Right atrium auricular region (tissue), 2 donors: ENCODE results near the gene HOXB9. TPM values are rescaled to one million over a fixed set of nuclear protein-coding genes. Genes with fewer than 3 reads are reported as not detected.

Experiments
- DNase-seq: peaks from one replicate; pipeline ENCODE4 v3.0.0-alpha.2; 2019; ENCODE audit warnings: low spot score
- H3K27ac ChIP-seq, 2 donors: fragments of 200-600 bp; sonication (generic); 1 replicate in 1 of 2; 2 replicates in 1 of 2; pipeline ENCODE4 v1.5.1; 2016 to 2019
- H3K27me3 ChIP-seq, 2 donors: fragments of 200-600 bp; sonication (generic); one replicate each; pipeline versions ENCODE4 v1.5.1 to v1.6.0; 2017 to 2019
- H3K36me3 ChIP-seq: fragments of 200-600 bp; sonication (generic); one replicate; pipeline ENCODE4 v1.5.1; 2016
- H3K4me1 ChIP-seq, 2 donors: fragments of 200-600 bp; sonication (generic); one replicate each; pipeline versions ENCODE4 v1.5.1 to v1.6.0; 2017 to 2019
- H3K4me3 ChIP-seq, 2 donors: fragments of 200-600 bp; sonication (generic); 1 replicate in 1 of 2; 2 replicates in 1 of 2; pipeline ENCODE4 v1.5.1; 2017 to 2019; ENCODE audit warnings: mild to moderate bottlenecking in 1 of 2, moderate library complexity in 1 of 2
- H3K9me3 ChIP-seq, 2 donors: fragments of 200-600 bp; sonication (generic); one replicate each; pipeline ENCODE4 v1.5.1; 2019
- microRNA counts, 2 donors: library from miRNA; unstranded; fragments of <30 nt; microRNA quantifications; one replicate each; lab custom pipeline; 2016 to 2017
- microRNA-seq, 2 donors: library from miRNA; unstranded; fragments of <30 nt; microRNA quantifications; one replicate each; pipeline ENCODE4, GENCODE V29; 2016 to 2017; ENCODE audit warnings: borderline number of aligned reads in 2 of 2, borderline replicate concordance in 1 of 2
- total RNA-seq, 2 donors: library from RNA; depleted of rRNA; stranded (reverse); fragments of >200 nt; gene quantifications; one replicate each; pipeline ENCODE4 v1.1.0, GENCODE V29; 2016
- TF ChIP-seq, protein P1 (sequence below), 2 donors: fragments of 200-600 bp; sonication (generic); IDR thresholded peaks; one replicate each; pipeline ENCODE4 v1.5.1; 2019; ENCODE audit warnings: antibody characterized with exemption in 2 of 2

HOXB9 gene
- total RNA-seq, 2 donors from 2014 or later = not detected

DNA sequence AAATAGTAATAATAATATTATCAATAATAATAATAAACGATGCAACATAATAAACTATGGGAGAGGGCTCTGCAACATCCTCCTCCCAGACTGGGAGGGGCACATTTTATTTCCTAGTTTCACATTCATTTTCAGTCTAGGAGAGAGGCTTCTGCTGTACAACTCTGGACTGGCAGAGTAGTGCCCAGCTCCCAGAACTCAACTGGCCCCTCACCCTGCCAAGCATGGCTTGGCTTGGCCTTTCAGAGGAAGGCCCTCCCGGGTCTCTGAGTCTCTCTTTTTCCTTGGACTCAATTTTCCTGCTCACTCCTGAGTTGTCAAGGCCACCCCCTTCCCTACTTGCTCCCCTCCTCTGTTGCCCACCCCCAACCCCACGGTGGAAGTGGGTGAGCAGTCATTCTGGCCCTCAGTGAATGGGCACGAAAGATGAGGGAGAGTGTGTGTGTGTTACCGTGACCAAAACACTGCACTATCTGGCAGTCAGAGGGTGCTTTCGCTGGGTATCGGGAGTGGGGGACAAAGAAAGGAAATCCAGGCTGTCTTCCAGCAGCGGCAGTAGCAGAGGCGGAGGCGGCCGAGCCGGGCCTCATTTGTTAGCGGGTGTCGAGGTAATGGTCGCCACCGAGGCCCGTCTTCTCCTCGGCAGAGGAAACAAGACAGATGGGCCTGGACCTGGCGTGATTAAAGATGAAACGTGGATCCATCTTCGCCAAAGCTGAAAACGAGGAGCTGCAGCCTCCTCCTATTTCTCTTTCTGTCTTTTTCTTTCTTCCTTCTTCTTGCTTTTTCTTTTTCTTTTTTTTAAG, 50.3 kb downstream of the HOXB9 start:
- Histone ChIP-seq H3K4me3 (no peak overlapping the region), H3K9me3 (no peaks in the 10 kb centered on the region), H3K4me1 (peaks cover 0 to 13% of the 10 kb centered on the region in 2 donors), H3K27ac (no peak overlapping the region), H3K36me3 (no peaks in the 10 kb centered on the region), H3K27me3 (peaks cover 21 to 43% of the 10 kb centered on the region in 2 donors)
- DNase-seq = no peak
- TF ChIP-seq, protein P1, sequence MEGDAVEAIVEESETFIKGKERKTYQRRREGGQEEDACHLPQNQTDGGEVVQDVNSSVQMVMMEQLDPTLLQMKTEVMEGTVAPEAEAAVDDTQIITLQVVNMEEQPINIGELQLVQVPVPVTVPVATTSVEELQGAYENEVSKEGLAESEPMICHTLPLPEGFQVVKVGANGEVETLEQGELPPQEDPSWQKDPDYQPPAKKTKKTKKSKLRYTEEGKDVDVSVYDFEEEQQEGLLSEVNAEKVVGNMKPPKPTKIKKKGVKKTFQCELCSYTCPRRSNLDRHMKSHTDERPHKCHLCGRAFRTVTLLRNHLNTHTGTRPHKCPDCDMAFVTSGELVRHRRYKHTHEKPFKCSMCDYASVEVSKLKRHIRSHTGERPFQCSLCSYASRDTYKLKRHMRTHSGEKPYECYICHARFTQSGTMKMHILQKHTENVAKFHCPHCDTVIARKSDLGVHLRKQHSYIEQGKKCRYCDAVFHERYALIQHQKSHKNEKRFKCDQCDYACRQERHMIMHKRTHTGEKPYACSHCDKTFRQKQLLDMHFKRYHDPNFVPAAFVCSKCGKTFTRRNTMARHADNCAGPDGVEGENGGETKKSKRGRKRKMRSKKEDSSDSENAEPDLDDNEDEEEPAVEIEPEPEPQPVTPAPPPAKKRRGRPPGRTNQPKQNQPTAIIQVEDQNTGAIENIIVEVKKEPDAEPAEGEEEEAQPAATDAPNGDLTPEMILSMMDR (IDR thresholded peaks at IDR 0.05) = no peak

DNA sequence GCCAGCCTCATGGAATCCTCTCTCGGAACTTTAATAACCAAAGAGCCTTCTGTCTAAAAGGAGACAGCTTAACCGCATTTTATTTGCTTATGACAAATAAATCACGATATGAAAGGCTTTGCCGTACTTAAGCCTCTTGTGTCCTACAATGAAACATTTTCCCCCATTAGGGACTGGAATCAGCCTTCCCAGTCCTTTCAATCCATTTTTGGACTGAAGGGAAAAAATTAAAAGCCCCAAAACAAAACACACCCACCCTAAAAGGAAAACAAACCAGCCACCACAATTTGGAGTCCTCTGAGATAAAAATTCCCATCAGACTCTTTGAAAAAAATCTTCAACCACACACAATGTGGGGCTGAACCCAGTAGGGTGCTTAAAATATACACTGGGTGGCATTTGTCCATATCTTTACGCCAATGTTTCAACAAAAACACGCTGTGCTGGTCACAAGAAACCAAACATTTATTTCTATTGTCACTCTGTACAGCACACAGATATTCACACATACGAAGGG, 51.0 kb downstream of the HOXB9 start:
- TF ChIP-seq, protein P1 (IDR thresholded peaks at IDR 0.05) = no peak
- Histone ChIP-seq H3K36me3 (no peaks in the 10 kb centered on the region), H3K27me3 (peaks cover 16 to 38% of the 10 kb centered on the region in 2 donors), H3K27ac (no peak overlapping the region), H3K9me3 (no peaks in the 10 kb centered on the region), H3K4me3 (no peak overlapping the region), H3K4me1 (peaks cover 0 to 13% of the 10 kb centered on the region in 2 donors)
- DNase-seq = no peak

DNA sequence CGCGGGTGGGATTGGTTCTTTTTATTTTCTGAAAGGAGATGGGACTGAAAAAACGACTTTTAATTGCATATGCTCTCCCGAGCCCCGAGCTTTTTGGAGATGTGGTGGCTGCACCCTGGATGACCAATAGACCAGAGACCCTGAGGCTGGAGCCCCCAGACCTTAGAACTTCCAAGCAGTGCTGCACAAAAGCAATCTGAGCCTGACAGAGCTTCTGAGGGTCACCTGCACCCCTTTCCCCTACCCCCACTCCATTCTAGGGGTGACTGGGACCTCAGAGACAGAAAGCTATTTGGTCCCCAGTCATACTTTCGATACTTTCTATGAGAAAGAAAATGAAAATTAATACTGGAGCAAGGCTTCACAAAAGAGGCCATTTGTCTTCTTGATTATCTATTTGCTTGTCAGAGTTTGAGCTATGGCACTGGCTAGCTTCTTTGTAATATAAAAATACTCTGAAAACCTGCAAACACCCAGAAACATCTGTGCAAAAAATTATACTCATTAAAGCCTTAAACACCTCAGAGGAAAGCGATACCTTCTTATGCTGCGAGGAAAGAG, 51.6 kb downstream of the HOXB9 start:
- Histone ChIP-seq H3K36me3 (no peaks in the 10 kb centered on the region), H3K4me3 (no peak overlapping the region), H3K4me1 (peaks cover 0 to 13% of the 10 kb centered on the region in 2 donors), H3K9me3 (no peaks in the 10 kb centered on the region), H3K27ac (no peak overlapping the region), H3K27me3 (peaks cover 11 to 38% of the 10 kb centered on the region in 2 donors)
- TF ChIP-seq, protein P1 (IDR thresholded peaks at IDR 0.05) = no peak
- DNase-seq = no peak

DNA sequence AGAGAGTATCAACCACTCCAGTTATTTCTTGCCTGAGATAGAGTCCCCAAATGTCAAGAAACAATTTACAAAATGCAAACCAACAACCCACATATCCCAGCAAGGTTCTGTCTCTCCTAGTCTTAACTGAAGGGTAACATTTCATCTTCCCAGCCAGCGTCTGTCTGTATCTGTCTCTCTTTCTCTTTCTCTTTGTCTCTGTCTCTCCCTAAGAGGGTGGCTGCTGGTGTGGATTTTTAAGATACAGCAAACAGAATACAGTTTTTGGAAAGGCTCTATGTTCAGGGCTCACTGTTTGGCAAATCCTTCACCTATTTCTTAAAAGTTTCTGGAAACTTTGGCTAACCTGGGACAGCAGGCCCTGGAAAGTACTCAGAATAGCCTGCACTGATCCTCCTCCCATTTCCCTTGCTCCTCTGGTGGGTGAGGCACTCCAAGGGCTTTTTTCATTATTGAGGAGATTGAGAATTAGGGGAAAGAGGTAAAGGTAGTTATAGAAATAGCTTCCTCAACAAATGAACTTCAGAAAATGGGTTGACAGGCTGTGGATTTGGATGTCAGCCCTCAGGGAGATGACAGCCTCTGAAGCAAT, 54.2 kb downstream of the HOXB9 start:
- H3K4me1 ChIP-seq = peaks cover 0 to 13% of the 10 kb centered on the region in 2 donors
- no peak for DNase-seq
- no peaks in the 10 kb centered on the region for H3K36me3 ChIP-seq
- peaks cover 0 to 21% of the 10 kb centered on the region in 2 donors for H3K27me3 ChIP-seq
- H3K27ac ChIP-seq = no peak overlapping the region
- TF ChIP-seq, protein P1 (IDR thresholded peaks at IDR 0.05) = no peak
- H3K4me3 ChIP-seq = no peak overlapping the region
- H3K9me3 ChIP-seq = no peaks in the 10 kb centered on the region

MicroRNA genes within 50 kb of the gene (microRNA counts, 767-probe panel; counts per million panel counts)
- microRNA hsa-miR-10a-5p (lab: Ali Mortazavi, UCI) = 3,479 to 6,102 counts per million in 2 donors

Small RNAs within 50 kb of the gene (microRNA-seq; reads per million reads assigned to microRNA genes)
- 0 reads per million in 2 donors for gene MIR196A1

Other genes starting within 250 kb of the HOXB9 start
- gene SKAP1, start 196.1 kb downstream of the HOXB9 start, total RNA-seq = not detected
- gene HOXB1, start 95.3 kb downstream of the HOXB9 start, total RNA-seq = not detected
- gene HOXB2, start 81.2 kb downstream of the HOXB9 start, total RNA-seq = 1 to 10 TPM; 4.8 to 5.5 TPM
- gene HOXB4, start 48.0 kb downstream of the HOXB9 start, total RNA-seq = 1 to 10 TPM in 1 of 2 donors, under 1 TPM in 1; 0.52 to 1.0 TPM
- 1 to 10 TPM in 1 of 2 donors, under 1 TPM in 1; 0.82 to 1.2 TPM for gene HOXB3, start 36.1 kb downstream of the HOXB9 start, total RNA-seq
- not detected for gene HOXB5, start 32.6 kb downstream of the HOXB9 start, total RNA-seq
- gene HOXB6, start 21.4 kb downstream of the HOXB9 start, total RNA-seq = 1 to 10 TPM in 1 of 2 donors, under 1 TPM in 1; 0.82 to 2.6 TPM
- under 1 TPM; 0.24 to 0.78 TPM for gene HOXB7, start 15.3 kb downstream of the HOXB9 start, total RNA-seq
- not detected for gene HOXB8, start 11.1 kb downstream of the HOXB9 start, total RNA-seq
- not detected for gene PRAC1, start 96.2 kb upstream of the HOXB9 start, total RNA-seq
- not detected for gene PRAC2, start 96.8 kb upstream of the HOXB9 start, total RNA-seq
- not detected for gene HOXB13, start 102.4 kb upstream of the HOXB9 start, total RNA-seq
- gene TTLL6, start 190.9 kb upstream of the HOXB9 start, total RNA-seq = not detected
- gene CALCOCO2, start 204.7 kb upstream of the HOXB9 start, total RNA-seq = 100 to 1,000 TPM; 112 to 152 TPM